Measurements from ENCODE around the gene CCAR1. TPM values are rescaled to one million over a fixed set of nuclear protein-coding genes. Genes with fewer than 3 reads are reported as not detected.
A peak's percentile ranks its signal among the peaks of the same experiment; 100 is the strongest.
"Not testable (repeated sequence)": the region's sequence is repeated elsewhere in the genome, so short reads cannot be mapped to it uniquely, and the experiment has no call there.

The CCAR1 gene
- total RNA-seq, 4 donors from 2014 or later: 17.8 to 71.3 (median 37.7) TPM

GRCh38 chr10:68734349-68734748 lies 13.3 kb downstream of the CCAR1 start:
- Histone ChIP-seq H3K27me3 (no peaks in the 10 kb centered on the region), H3K27ac (no peak overlapping the region), H3K9me3 (no peaks in the 10 kb centered on the region), H3K4me3 (no peak overlapping the region), H3K36me3 (peaks cover 3 to 81% of the 10 kb centered on the region in 2 donors), H3K4me1 (no peaks in the 10 kb centered on the region)
- no peak for DNase-seq
- no peak for ATAC-seq
- in situ Hi-C loops (cut with MboI; ENCODE audit: low sequenced_read_pairs in 4 of 4) (loop anchor here in 2 of 4 donors (25.0 kb wide), 2 partner anchors 178 to 347 kb away; partner anchors contain the start of gene DDX50 (in 1 of the 2)), intact Hi-C loops (cut with DNase I; ENCODE audit: low total_unique reads) (no loop called here)
- no peak for TF ChIP-seq POLR2A (IDR thresholded peaks at IDR 0.05)
- TF ChIP-seq, protein P1, sequence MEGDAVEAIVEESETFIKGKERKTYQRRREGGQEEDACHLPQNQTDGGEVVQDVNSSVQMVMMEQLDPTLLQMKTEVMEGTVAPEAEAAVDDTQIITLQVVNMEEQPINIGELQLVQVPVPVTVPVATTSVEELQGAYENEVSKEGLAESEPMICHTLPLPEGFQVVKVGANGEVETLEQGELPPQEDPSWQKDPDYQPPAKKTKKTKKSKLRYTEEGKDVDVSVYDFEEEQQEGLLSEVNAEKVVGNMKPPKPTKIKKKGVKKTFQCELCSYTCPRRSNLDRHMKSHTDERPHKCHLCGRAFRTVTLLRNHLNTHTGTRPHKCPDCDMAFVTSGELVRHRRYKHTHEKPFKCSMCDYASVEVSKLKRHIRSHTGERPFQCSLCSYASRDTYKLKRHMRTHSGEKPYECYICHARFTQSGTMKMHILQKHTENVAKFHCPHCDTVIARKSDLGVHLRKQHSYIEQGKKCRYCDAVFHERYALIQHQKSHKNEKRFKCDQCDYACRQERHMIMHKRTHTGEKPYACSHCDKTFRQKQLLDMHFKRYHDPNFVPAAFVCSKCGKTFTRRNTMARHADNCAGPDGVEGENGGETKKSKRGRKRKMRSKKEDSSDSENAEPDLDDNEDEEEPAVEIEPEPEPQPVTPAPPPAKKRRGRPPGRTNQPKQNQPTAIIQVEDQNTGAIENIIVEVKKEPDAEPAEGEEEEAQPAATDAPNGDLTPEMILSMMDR (IDR thresholded peaks at IDR 0.05 in 4 of 5, conservative IDR thresholded peaks at IDR 0.05 in 1 of 5): no peak

DNA sequence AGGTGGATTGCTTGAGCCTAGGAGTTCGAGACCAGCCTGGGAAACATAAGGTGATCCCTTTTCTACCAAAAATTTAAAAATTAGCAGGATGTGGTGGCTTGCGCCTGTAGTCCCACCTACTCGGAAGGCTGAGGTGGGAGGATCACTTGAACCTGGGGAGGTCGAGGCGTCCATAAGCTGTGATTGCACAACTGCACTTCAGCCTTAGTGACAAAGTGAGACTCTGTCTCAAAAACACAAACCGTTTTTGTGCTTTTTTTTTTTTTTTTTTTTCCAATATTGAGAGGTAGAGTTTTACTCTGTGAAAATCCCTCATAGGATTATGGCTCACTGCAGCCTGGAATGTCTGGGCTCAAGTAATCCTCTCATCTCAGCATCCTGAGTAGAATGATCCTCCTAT lies 14.1 kb downstream of the CCAR1 start:
- ATAC-seq: no peak
- Histone ChIP-seq H3K4me1 (no peaks in the 10 kb centered on the region), H3K4me3 (no peak overlapping the region), H3K27me3 (no peaks in the 10 kb centered on the region), H3K36me3 (peaks cover 3 to 84% of the 10 kb centered on the region in 2 donors), H3K9me3 (no peaks in the 10 kb centered on the region), H3K27ac (no peak overlapping the region)
- in situ Hi-C loops (cut with MboI; ENCODE audit: low sequenced_read_pairs in 4 of 4) (loop anchor here in 2 of 4 donors (25.0 kb wide), 2 partner anchors 177 to 348 kb away; partner anchors contain the start of gene DDX50 (in 1 of the 2)), intact Hi-C loops (cut with DNase I; ENCODE audit: low total_unique reads) (no loop called here)
- no peak for DNase-seq
- TF ChIP-seq, protein P1 (IDR thresholded peaks at IDR 0.05 in 4 of 5, conservative IDR thresholded peaks at IDR 0.05 in 1 of 5): no peak
- TF ChIP-seq POLR2A (IDR thresholded peaks at IDR 0.05): no peak

DNA sequence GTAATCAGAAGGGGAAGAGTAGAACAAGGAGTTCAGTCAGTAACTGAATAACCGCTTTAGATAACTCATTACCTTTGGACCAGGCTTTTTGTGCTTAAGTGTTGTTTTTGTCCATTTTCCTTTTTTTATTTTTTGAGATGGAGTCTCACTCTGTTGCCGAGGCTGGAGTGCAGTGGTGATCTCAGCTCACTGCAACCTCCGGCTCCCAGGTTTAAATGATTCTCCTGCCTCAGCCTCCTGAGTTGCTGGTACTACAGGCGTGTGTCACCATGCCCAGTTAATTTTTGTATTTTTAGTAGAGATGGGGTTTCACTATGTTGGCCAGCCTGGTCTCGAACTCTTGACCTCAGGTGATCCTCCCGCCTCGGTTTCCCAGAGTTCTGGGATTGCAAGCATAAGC lies 14.7 kb downstream of the CCAR1 start:
- in situ Hi-C loops (cut with MboI; ENCODE audit: low sequenced_read_pairs in 4 of 4): loop anchor here in 2 of 4 donors (25.0 kb wide), 2 partner anchors 177 to 348 kb away; partner anchors contain the start of gene DDX50 (in 1 of the 2)

DNA sequence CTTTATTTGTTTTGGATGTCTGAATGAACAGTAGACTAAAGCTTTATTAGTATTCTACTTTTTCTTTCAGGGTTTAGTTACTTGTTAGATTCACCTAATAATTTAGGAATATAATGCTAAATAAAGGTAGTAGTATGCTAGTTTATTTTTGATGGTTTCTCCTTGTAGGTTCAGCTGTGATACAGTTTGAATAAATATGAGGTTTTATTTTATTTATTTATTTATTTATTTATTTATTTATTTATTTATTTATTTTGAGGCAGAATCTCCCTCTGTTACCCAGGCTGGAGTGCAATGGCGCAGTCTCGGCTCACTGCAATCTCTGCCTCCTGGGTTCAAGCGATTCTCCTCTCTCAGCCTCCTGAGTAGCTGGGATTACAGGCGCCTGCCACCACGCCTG lies 19.6 kb downstream of the CCAR1 start:
- H3K36me3 ChIP-seq: peaks cover 0 to 95% of the 10 kb centered on the region in 2 donors
- H3K4me3 ChIP-seq; H3K4me1 ChIP-seq; H3K9me3 ChIP-seq; ATAC-seq; DNase-seq; H3K27ac ChIP-seq; intact Hi-C loops (cut with DNase I; ENCODE audit: low total_unique reads); H3K27me3 ChIP-seq: not testable (repeated sequence)
- in situ Hi-C loops (cut with MboI; ENCODE audit: low sequenced_read_pairs in 4 of 4): loop anchor here in 2 of 4 donors (25.0 kb wide), 2 partner anchors 172 to 353 kb away; partner anchors contain the start of gene DDX50 (in 1 of the 2)

More for the DNA sequence above, 14.7 kb downstream of the CCAR1 start:
- H3K27me3 ChIP-seq; H3K27ac ChIP-seq; intact Hi-C loops (cut with DNase I; ENCODE audit: low total_unique reads); DNase-seq; H3K9me3 ChIP-seq; H3K4me1 ChIP-seq; H3K4me3 ChIP-seq; ATAC-seq: not testable (repeated sequence)
- H3K36me3 ChIP-seq: peaks cover 3 to 84% of the 10 kb centered on the region in 2 donors

DNA sequence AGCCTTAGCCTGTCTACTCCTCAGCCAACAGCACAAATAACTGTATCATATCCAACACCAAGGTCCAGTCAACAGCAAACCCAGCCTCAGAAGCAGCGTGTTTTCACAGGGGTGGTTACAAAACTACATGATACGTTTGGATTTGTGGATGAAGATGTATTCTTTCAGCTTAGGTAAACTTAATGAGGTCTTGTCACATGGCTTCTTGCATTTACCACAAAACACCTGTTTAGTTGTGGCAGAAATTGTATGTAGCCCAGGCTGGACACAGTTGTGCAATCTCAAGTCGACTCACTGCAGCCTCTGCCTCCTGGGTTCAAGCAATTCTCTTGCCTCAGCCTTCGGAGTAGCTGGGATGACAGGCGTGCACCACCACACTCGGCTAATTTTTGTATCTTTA lies 21.4 kb downstream of the CCAR1 start:
- H3K4me1 ChIP-seq: no peaks in the 10 kb centered on the region
- H3K36me3 ChIP-seq: peaks cover 0 to 95% of the 10 kb centered on the region in 2 donors
- ATAC-seq (peak in 1 of 2 donors; percentile 33), DNase-seq (no peak)
- in situ Hi-C loops (cut with MboI; ENCODE audit: low sequenced_read_pairs in 4 of 4): loop anchor here in 2 of 4 donors (25.0 kb wide), 2 partner anchors 170 to 355 kb away; partner anchors contain the start of gene DDX50 (in 1 of the 2)
- intact Hi-C loops (cut with DNase I; ENCODE audit: low total_unique reads): no loop called here
- H3K4me3 ChIP-seq: no peak overlapping the region
- no peaks in the 10 kb centered on the region for H3K27me3 ChIP-seq
- no peaks in the 10 kb centered on the region for H3K9me3 ChIP-seq
- no peak for TF ChIP-seq POLR2A (IDR thresholded peaks at IDR 0.05)
- TF ChIP-seq, protein P1 (IDR thresholded peaks at IDR 0.05 in 4 of 5, conservative IDR thresholded peaks at IDR 0.05 in 1 of 5): no peak
- peak overlapping the region in 3 of 4 donors; percentile 3 to 32 (median 16) for H3K27ac ChIP-seq

Measured in gastrocnemius medialis (tissue), 4 donors.